SH-SY5Y (cell line): ENCODE measurements around the gene TUBA8.

Experiments used
- GATA2 ChIP-seq: IDR thresholded peaks from 2 replicates; pipeline ENCODE4 v1.6.1; 2011; ENCODE audit warnings: mild to moderate bottlenecking, low read depth, low read length
- GATA3 ChIP-seq: IDR thresholded peaks from 2 replicates; pipeline ENCODE4 v1.6.1; 2011; ENCODE audit warnings: low read depth, mild to moderate bottlenecking, low read length, moderate library complexity

The TUBA8 gene

DNA sequence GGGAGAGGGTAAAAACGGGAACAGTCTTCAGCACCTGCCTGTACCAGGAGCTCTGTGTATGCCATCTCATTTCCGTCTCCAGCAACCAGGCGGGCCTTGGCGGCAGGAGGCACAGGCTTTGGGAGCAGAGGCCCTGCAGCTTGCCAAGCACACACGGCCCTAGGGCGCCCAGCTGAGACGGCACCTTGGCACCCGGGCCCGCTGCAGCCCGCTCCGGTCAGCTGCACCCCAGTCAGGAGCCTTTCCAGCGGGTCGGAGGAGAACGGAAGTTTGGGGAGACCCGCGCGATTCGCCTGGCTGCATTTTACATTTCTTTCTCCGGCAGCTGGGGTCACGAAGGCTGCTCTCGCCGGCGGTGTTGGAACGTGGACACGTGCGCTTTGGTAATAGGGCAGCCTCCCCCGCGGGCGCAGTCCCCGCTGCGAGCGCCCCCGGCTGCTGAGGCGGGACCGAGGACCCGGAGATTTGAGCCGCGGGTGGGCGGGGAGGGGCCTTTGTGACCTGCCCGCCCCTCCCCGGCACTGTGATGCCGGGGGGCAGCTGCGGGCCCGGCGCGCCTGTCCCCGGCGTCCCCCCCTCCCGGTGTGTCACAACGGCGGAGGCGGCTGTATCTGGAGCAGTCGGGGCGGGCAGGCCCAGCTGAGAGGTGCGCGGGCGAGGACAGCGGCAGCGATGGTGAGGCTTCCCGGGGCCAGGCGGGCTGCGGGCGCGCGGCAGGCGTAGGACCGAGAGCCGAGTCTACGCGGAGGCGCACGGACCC, at the start of gene TUBA8:
TSS of gene TUBA8 (plus strand) at position 616 of the 760 bp plus-strand sequence. CDS start at position 673, 57 bp downstream.
- no peak for TF ChIP-seq GATA3
- TF ChIP-seq GATA2 = no peak

DNA sequence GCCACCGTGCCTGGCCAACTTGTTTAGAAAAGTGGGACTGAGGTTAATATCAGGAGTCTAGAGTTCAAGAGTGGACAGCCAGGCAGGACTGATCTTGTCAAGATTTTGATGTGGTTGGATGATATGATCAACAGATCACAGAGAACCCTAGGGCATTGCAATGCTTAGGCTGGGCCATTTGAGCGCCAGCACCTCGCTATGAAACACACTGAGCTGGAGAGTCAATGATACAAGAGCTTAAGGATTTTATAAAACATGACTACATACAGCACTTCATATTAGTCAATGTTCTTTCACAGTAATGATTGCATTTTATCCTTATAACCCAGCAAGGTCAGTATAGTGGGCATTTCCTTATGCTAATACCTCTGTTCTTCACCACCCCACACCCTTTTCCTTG, 48.2 kb upstream of the TUBA8 start:
- TF ChIP-seq GATA2 (no peak), GATA3 (no peak)

DNA sequence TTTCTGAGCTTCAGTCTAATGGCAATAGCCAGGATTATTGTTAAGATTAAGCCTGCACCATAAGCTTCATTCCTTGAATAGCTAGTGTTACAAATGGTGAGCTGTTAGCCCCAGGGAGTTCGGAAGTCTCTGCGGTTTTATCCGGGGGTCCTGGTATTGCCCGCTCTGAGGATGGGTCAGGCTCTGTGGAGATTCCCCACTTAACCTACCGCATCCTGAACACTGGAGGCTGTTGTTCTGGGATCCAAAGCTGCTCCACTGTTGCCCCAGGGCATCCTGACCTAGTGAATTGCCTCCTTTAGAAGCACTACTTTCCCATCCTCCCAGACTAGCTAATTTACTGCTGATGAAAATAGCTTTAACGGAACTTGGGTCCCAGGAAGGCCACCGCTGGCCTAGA, 47.3 kb upstream of the TUBA8 start:
- TF ChIP-seq GATA2 = no peak

DNA sequence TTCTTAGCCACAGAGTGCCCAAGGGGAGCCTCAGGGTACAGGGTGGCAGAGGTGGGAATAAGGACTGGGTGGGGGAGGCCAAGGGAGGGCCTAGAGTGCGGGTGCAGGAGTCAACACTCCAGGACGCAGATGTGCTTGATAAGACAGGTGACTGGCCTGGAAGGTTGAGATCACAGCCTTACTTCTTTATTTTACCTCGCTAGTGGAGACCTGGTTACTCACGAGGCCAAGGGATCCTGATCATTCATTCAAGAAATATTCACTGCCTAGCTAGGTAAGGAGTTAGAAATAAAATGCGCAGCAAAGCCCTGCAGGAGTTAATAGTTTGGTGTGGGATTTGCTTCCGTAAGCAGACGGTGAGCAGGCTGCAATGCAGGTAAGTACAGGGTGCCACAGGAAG, 46.0 kb upstream of the TUBA8 start:
- TF ChIP-seq GATA3 (no peak), GATA2 (no peak)

DNA sequence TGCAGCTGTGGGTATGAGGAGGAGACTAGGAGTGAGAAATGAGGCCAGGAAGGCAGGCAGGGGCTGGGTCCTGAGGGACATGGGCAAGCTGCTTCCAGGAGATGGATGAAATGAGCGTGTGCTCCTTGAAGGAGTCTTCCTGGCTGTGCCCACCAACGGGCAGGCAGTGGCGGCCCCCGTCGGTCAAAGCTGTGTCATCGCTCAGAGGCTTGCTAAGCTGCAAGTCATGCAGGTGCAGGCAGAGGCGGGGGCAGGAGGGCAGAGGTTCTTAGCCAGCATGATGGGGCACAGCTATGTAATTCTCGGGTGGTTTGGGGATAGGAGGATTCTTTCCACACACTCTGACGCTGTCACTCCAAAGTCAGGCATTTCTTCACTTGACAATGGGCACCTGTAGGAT, 45.4 kb upstream of the TUBA8 start:
- TF ChIP-seq GATA3 = no peak
- TF ChIP-seq GATA2 = no peak

DNA sequence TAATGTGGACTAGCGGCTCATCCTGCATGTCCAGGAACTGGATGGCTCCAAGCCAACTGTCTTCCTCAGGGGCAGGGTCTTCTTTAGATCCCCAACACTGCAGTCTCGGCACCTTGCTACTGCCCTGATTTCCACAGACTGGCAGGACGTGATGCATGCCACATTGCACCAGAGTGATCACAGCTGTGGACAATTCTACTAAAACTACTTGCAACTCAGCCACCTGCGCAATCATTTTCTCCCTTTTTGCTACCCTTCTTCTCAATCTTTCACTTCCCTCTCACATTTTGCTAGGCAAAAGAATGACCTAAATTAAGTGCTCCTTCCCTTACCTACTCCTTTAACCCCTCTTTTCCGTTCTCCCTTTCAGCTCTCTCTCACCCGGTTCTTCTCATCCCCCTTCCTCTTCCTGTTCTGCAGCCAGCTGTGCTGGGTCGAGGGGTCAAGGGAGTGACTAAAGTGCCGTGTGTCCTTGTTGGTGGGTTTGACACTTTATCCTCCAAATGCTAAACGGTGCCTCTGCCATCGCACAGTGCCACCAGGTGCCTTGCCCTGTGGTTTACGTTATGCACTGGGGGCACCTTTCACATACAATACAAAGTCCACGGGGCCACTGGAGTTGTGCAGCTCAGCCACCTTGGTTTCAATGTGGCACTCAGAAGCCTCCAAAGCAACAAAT, 44.3 kb upstream of the TUBA8 start:
- TF ChIP-seq GATA3 (no peak), GATA2 (no peak)

DNA sequence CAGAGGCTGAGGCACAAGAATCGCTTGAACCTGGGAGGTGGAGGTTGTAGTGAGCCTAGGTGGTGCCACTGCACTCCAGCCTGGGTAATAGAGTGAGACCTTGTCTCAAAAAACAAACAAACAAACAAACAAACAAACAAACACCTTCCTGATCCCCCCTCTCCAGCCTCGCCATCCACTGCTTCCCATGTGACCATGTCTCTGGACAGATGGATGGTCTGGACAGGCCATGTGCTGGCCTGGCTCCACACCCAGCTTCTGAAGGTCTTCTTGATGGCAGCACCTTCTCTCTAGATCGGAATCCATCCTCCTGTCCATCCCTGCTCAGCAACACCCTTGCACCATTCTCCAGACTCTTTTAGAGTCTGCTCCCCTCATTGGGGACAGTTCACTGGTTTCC, 43.5 kb upstream of the TUBA8 start:
- no peak for TF ChIP-seq GATA2
- no peak for TF ChIP-seq GATA3

DNA sequence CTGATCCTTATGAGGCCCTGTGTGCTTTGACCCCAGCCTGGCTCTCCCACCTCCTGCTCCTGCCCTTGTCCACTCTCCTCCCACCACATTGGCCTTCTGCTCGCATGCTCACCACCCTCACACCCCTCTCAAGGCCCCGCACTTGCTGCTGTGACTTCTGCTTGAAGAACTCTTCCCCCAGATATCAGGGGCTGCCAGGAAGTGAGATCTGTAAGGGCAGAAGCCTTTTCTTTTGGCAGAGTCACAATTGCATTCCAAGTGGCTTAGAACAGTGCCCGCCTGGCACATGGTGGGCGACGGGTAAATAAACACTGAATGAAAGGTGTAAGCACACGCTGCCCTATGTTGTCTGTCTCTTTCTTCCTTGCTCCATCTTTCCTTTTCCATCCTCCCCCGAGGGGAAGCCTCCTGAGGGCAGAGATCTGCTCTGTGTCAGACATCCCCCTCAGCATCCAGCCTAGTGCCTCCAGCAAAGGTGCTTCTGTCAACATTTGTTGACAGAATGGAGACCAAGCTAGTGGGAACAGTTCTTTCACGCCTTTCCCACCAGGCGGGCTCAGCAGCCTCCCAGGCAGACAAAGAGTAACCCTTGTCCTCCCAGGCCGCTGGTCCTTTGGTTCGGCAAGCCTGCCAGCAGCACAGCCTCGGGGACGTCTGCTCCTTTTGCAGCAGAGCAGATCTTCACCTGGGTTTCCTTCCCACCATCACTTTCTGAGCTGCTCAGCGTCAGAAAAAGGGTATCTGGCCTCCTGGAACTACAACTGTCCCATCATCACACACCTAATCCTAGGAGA, 42.9 kb upstream of the TUBA8 start:
- no peak for TF ChIP-seq GATA3

DNA sequence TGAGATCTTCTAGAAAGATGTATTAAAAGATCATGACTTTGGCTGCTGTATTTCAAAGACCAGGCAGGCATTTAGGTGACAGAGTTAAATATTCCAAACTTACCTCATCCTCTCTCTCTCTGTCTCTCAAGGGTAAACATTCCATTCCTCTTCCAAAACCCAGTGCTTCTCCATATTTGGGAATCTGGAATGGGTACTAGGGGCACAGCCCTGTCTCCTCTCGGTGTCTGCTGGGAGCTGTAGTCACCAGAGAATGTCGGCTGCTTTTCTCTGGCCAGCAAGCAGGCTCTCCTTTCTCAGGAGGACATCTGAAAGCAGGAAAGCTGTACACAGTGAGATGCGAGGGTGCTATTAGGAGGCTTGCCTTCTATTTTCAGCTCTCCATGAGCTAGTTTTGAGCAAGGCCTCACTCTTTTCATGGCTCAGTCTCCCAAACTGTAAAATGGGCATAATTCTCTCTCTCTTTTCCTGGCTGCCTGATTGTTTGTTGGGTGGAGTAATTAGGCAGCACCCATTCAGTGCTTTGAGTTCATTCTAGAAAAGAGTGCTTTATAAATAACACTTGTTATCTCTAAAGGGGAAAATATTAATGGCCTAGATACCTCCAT, 42.1 kb upstream of the TUBA8 start:
- TF ChIP-seq GATA3 (no peak), GATA2 (no peak)

DNA sequence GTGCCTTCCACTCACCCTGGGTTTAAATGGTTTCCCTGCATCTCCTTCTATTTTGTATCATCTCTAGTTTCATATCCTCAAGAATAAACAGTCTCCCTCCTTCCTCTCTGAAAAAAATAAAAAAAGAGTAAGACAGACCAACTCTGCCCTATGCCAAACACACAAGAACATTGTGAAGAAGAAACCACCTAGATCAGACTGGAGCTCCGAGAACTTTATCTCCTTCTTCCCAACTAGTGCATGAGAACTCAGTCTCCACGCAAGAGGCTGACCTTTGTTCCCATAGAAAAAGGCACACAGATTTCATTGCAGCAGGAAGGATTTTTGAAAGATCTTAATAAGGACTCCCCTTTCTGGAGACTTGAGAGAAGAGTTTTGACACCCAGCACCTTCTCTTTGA, 41.6 kb upstream of the TUBA8 start:
- no peak for TF ChIP-seq GATA3
- TF ChIP-seq GATA2 = no peak

DNA sequence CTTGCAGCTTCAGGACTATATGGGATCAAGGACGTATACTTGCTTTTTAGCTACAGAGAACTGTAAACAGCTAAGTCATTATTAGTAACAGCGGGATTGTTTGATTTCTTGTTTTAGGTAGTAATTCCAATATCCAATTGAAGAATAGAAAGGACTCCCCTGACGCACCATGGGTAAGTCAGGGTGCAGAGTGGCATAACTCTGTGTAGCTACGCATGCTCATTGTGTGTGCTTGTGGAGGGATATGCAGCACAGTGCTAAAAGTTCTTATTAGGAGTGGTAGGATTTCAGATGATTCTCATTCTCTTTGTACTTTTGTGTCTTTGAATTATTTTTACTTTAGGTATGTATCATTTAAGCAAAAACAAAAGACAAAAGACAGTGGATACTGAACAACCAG, 40.6 kb upstream of the TUBA8 start:
- TF ChIP-seq GATA2 = no peak
- no peak for TF ChIP-seq GATA3

DNA sequence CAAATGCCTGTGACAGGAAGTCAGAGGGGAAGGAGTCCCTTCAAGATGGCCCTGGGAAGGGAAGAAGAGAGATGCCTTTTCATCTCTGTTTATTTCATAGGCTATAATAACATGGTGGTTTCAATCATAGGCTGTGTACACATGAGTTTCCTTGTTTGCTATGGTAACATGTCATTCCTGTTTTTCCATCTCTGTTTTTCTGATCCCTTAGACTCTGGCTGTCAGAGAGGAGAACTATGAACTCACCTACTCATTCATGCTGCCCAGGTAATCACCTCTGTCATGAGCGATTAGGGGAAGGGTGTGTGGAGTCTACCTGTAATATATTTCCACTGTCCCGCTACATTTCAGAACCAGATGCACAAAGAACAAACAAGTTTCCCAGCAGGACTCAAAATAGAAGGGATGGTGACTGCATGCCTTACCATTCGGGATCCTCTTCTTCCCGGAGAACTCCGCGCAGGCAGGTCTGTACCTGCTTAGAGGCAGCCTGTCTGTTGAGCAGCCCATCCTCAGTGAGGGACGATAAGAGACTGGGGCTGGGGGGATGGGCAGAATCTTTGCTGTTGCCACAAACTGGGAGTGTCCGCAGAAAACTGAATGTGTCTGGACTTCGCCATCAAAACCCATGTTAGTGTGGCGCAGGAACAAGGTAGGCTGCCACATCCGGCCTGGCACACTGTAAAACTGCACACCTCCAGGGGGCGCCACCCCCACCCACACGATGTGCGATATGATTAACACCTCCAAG, 39.9 kb upstream of the TUBA8 start:
- TF ChIP-seq GATA2 (no peak), GATA3 (no peak)

DNA sequence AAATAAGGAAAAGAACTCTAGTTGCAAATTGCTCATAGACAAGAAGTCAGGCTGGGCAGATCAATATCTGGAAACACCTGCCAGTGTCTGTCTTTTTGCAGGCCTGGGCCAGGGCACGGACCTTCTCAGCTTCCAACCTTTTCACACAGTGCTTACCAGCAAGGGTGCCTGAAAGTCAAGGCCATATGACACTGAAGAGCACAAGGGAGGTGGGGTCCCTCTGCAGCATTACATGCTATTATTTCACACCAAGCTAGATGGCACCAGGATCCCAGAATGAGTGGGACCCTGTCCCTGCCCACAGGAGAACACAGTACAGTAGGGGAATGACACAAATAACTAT, 38.7 kb upstream of the TUBA8 start:
- TF ChIP-seq GATA2 = no peak
- no peak for TF ChIP-seq GATA3

DNA sequence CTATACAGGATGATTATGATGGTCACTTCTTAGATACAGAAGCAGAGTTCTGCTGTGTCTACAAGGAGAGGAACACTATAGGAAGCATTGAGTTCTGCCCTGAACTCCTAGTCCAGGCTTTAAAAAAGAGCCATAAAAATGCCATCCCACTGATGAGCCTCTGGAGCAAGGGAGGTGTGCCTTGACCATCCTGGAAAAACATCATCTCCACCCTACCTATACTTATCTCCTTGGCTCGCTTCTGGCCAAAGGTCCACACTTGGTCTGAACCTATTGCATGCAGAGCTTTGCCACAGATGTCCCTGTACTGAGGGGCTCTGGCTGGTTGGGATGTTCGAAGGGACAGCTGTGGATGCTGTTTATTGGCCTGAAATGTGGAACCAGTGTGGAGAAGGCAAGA, 37.1 kb upstream of the TUBA8 start:
- no peak for TF ChIP-seq GATA3
- no peak for TF ChIP-seq GATA2
